ENCODE measurements around the gene OIT3. TPM values are rescaled to one million over a fixed set of nuclear protein-coding genes. Genes with fewer than 3 reads are reported as not detected.

Gene OIT3
- total RNA-seq, 1 donor from 2014 or later = not detected

GRCh38 chr10:72948762-72949161 is 55.2 kb downstream of the OIT3 start:
- H3K27me3 ChIP-seq = no peaks in the 10 kb centered on the region
- intact Hi-C loops (cut with DNase I) = no loop called here
- no peaks in the 10 kb centered on the region for H3K9me3 ChIP-seq
- no peak for TF ChIP-seq CTCF (IDR thresholded peaks at IDR 0.05)
- no peak overlapping the region for H3K27ac ChIP-seq
- H3K36me3 ChIP-seq = no peaks in the 10 kb centered on the region
- ATAC-seq (no peak), DNase-seq (no peak)
- no peaks in the 10 kb centered on the region for H3K4me1 ChIP-seq
- H3K4me3 ChIP-seq = no peak overlapping the region

- no peak for TF ChIP-seq CTCF (IDR thresholded peaks at IDR 0.05)
- Histone ChIP-seq H3K9me3 (no peaks in the 10 kb centered on the region), H3K4me1 (no peaks in the 10 kb centered on the region), H3K4me3 (no peak overlapping the region), H3K36me3 (no peaks in the 10 kb centered on the region), H3K27me3 (no peaks in the 10 kb centered on the region), H3K27ac (no peak overlapping the region)
- ATAC-seq (no peak), DNase-seq (no peak)
- intact Hi-C loops (cut with DNase I) = no loop called here
These were observed 58.2 kb downstream of the OIT3 start for GRCh38 chr10:72951760-72952159.

- no peak overlapping the region for H3K27ac ChIP-seq
- no peaks in the 10 kb centered on the region for H3K4me1 ChIP-seq
- no peaks in the 10 kb centered on the region for H3K9me3 ChIP-seq
- TF ChIP-seq CTCF (IDR thresholded peaks at IDR 0.05) = no peak
- intact Hi-C loops (cut with DNase I) = no loop called here
- DNase-seq = no peak
- H3K36me3 ChIP-seq = no peaks in the 10 kb centered on the region
- ATAC-seq = no peak
- no peaks in the 10 kb centered on the region for H3K27me3 ChIP-seq
- no peak overlapping the region for H3K4me3 ChIP-seq
These were observed 58.6 kb downstream of the OIT3 start for GRCh38 chr10:72952189-72952588.

- Histone ChIP-seq H3K36me3 (no peaks in the 10 kb centered on the region), H3K4me3 (no peak overlapping the region), H3K9me3 (no peaks in the 10 kb centered on the region), H3K4me1 (no peaks in the 10 kb centered on the region), H3K27me3 (no peaks in the 10 kb centered on the region), H3K27ac (no peak overlapping the region)
- no peak for TF ChIP-seq CTCF (IDR thresholded peaks at IDR 0.05)
- intact Hi-C loops (cut with DNase I) = no loop called here
- DNase-seq (no peak), ATAC-seq (no peak)
These were observed 59.2 kb downstream of the OIT3 start for GRCh38 chr10:72952642-72953158.

GRCh38 chr10:72953687-72954086 is 60.1 kb downstream of the OIT3 start:
- DNase-seq (no peak), ATAC-seq (peak; percentile 27)
- TF ChIP-seq CTCF (IDR thresholded peaks at IDR 0.05) = no peak
- no peaks in the 10 kb centered on the region for H3K27me3 ChIP-seq
- H3K9me3 ChIP-seq = no peaks in the 10 kb centered on the region
- intact Hi-C loops (cut with DNase I) = no loop called here
- H3K36me3 ChIP-seq = no peaks in the 10 kb centered on the region
- H3K4me3 ChIP-seq = no peak overlapping the region
- H3K27ac ChIP-seq = no peak overlapping the region
- no peaks in the 10 kb centered on the region for H3K4me1 ChIP-seq

GRCh38 chr10:72954230-72954595 is 60.7 kb downstream of the OIT3 start:
- DNase-seq = no peak
- intact Hi-C loops (cut with DNase I) = no loop called here
- H3K27ac ChIP-seq = no peak overlapping the region
- H3K4me1 ChIP-seq = no peaks in the 10 kb centered on the region
- H3K27me3 ChIP-seq = no peaks in the 10 kb centered on the region
- H3K36me3 ChIP-seq = no peaks in the 10 kb centered on the region
- no peak overlapping the region for H3K4me3 ChIP-seq
- no peaks in the 10 kb centered on the region for H3K9me3 ChIP-seq
- no peak for ATAC-seq
- no peak for TF ChIP-seq CTCF (IDR thresholded peaks at IDR 0.05)
